Sciatic nerve (tissue), 2 donors: ENCODE data around the gene TMEM178B. TPM values are rescaled to one million over a fixed set of nuclear protein-coding genes. Genes with fewer than 3 reads are reported as not detected.
"Not testable (repeated sequence)": the region's sequence is repeated elsewhere in the genome, so short reads cannot be mapped to it uniquely, and the experiment has no call there.

Experiments
- ATAC-seq: fragments of 200-7000 bp; cut with Tn5 transposase; one replicate; pipeline ENCODE4 v1.9.1; 2020; ENCODE audit warnings: mild to moderate bottlenecking, moderate library complexity
- DNase-seq: peaks from one replicate; pipeline ENCODE4 v3.0.0-alpha.2; 2020; ENCODE audit warnings: low spot score
- intact Hi-C: fragments of 100-400 bp; cut with DNase I; formaldehyde crosslinking; loops from one replicate; pipeline ENCODE4 v1.14.2; 2022
- total RNA-seq: library from RNA; stranded (reverse); fragmentation: NEBNext Ultra II Directional; extraction: Animal tissue kit (Norgen Biotek cat#: 25700); gene quantifications from one replicate; pipeline ENCODE4 v1.2.1, GENCODE V29; 2021
- donor health status: DM: no; HTN: no; CAD: no.
- donor health status: DM: no; HTN: no; CAD: no.

TMEM178B gene
- total RNA-seq, 1 donor from 2014 or later = 1.1 TPM

DNA sequence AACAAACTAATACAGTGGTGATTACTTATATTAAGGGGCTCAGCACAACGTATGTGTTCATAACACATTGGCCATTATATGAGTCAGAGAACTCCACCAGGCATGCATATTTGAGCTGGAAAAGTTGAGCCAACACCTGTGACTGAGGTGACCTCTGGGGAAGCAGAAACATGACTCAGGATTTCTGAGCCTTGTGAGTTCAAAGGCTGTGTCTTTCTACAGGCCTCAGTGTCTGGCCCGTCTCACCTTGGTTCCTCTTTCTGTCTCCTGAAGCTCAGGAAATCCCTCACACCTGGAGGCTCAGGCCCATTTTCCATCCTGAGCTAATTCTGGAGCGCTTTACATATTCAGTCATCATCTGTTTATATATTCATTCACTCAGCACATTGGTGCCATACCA lies 246.4 kb downstream of the TMEM178B start:
- intact Hi-C loops = no loop called here
- DNase-seq = no peak
- no peak for ATAC-seq

- intact Hi-C loops = no loop called here
- no peak for DNase-seq
- no peak for ATAC-seq
Measured at GRCh38 chr7:141322383-141322782, 248.5 kb downstream of the TMEM178B start.

- DNase-seq (no peak), ATAC-seq (no peak)
- intact Hi-C loops = no loop called here
Measured at GRCh38 chr7:141323826-141324225, 250.0 kb downstream of the TMEM178B start.

- no peak for ATAC-seq
- intact Hi-C loops = no loop called here
- no peak for DNase-seq
Measured at GRCh38 chr7:141324870-141325269, 251.0 kb downstream of the TMEM178B start.

GRCh38 chr7:141325275-141325674 lies 251.4 kb downstream of the TMEM178B start:
- ATAC-seq (no peak), DNase-seq (no peak)
- intact Hi-C loops = no loop called here

- DNase-seq = no peak
- intact Hi-C loops = no loop called here
- ATAC-seq = no peak
Measured at GRCh38 chr7:141328290-141328689, 254.4 kb downstream of the TMEM178B start.

GRCh38 chr7:141330285-141330684 lies 256.4 kb downstream of the TMEM178B start:
- DNase-seq, ATAC-seq, intact Hi-C loops: not testable (repeated sequence)

DNA sequence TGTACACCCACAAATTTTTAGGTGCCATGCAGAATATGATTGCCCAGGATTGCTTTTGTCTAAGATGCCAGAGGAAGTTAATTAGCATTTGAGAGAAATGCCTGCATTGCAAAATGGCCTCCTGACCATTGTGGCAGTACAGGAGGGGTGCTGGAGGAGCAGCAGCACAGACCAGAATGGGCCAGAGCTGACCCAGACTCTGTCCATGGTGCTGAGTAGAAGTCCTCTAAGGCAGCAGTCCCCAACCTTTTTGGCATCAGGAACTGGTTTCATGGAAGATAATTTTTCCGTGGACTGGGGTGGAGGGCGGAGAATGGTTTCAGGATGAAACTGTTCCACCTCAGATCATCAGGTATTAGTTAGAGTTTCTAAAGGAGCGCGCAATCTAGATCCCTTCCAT lies 259.6 kb downstream of the TMEM178B start:
- intact Hi-C loops = no loop called here
- DNase-seq (no peak), ATAC-seq (no peak)

GRCh38 chr7:141335164-141335563 lies 261.3 kb downstream of the TMEM178B start:
- DNase-seq (no peak), ATAC-seq (no peak)
- intact Hi-C loops = loop anchor here (5.0 kb wide), 1 partner anchor 618 kb away; no protein-coding TSS in a partner anchor

GRCh38 chr7:141339603-141340002 lies 265.7 kb downstream of the TMEM178B start:
- DNase-seq (no peak), ATAC-seq (no peak)
- intact Hi-C loops = loop anchor here (5.0 kb wide), 1 partner anchor 622 kb away; no protein-coding TSS in a partner anchor

DNA sequence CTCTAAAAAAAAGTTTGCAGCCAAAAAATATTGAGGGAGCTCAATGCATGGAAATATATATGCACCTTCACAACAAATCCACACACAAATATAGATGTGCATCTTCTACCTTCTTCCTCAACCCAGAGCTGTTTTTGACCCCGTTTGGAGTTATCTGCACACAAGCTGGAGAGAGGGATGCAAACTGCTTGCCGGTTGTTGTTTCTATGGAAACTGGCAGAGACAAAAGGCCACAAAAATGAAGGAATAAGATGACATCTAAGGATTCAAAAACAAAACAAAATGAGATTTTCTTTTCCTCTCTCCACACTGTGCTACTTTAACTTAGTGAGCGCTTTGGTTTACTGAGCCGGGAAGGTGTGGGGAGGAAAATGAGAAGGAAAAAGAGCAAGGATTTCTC lies 267.1 kb downstream of the TMEM178B start:
- no peak for DNase-seq
- intact Hi-C loops = no loop called here

GRCh38 chr7:141342621-141343408 lies 269.0 kb downstream of the TMEM178B start:
- no peak for DNase-seq
- ATAC-seq = no peak
- intact Hi-C loops = no loop called here

More for the DNA sequence above, 267.1 kb downstream of the TMEM178B start:
- no peak for ATAC-seq

DNA sequence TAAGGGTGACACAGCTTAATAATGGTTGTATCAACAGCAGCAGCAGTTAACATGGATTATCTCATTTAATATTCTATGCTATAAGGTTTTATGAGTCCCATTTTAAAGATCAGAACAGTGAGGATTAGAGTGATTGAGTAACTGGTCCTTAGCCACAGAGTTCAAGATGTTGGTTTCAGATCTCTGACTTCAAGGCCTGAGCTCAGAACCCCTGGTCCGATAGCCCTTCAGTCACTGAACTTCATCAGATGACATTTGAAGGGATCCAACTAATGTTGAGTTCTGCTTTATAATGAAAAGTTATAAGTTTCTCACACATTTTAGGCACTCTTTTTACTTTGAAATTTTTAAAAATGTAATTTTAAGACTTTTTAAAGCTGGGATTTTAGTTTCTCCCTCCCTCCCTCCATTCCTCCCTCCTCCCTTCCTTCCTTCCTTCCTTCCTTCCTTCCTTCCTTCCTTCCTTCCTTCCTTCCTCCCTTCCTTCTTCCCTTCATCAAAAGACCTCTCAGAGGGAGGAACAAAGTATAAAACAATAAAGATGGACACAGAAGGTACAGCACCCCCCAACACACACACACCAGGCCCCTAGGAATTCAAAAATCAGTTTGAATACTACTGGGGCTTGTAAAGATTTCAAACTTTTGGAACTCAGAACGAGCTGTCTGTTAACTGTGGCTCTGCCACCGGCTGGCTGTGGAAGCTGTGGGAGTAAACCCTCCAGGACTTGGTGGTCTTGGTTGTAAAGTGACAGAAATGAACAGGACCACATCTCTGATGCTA lies 270.5 kb downstream of the TMEM178B start:
- intact Hi-C loops = no loop called here
- no peak for DNase-seq
- no peak for ATAC-seq

DNA sequence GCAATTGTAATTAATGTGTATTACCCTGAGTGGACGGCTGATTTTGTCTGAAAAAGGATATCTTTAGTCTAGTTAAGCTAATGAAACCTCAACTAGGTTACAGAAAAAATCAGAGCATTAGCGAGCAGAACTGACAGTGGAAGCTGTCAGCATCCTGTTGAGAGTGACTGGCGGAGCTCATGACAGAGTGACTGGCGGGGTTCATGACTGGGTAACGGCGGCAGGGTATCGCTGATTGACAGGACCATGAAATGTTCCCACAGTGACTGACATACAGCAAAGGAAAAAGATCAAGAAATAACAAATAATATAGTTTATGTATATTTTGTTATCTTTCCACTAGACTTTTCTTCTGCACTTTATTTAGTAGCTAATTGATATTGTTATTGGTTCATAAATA lies 274.9 kb downstream of the TMEM178B start:
- intact Hi-C loops = no loop called here
- no peak for ATAC-seq

DNA sequence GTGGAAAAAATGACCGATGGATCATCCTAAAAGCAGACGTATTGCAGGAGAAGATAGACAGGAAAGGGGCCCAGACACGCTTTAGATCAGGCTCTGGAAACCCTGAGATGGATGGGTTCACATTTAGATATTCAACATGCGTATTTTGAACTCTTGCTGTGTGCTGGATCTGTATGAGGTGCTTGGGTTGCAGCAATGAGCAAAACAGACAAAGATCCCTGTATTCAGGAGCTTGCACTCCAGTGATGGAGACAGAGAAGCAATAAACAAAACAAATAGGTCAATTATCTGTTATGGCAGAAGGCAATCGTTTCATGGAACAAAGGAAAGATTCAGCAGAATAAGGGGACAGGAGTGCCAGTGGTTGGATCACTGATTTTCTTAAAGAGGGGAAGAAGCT lies 275.5 kb downstream of the TMEM178B start:
- DNase-seq (no peak), ATAC-seq (no peak)
- intact Hi-C loops = no loop called here

More for the DNA sequence above, 274.9 kb downstream of the TMEM178B start:
- no peak for DNase-seq

GRCh38 chr7:141349804-141350203 lies 275.9 kb downstream of the TMEM178B start:
- no peak for ATAC-seq
- no peak for DNase-seq
- intact Hi-C loops = no loop called here

DNA sequence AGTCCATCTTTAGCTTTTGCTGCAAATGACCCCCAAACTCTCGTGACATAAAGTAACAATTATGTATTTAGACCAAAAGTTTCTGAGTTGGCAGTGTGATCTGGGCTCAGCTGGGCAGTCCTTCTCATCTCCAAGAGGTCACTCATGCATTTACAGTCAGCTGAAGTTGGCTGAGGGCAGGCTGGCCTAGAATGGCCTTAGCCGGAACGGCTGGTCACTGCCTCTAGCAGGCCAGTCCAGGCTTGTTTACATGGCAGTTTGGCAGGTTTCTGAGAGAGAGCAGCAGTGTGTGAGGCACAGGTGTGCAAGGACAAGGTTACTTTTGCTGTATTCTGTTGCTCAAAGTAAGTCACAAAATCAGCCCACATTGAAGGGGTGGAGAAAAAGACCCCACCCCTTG lies 277.3 kb downstream of the TMEM178B start:
- intact Hi-C loops = no loop called here
- DNase-seq (no peak), ATAC-seq (no peak)

DNA sequence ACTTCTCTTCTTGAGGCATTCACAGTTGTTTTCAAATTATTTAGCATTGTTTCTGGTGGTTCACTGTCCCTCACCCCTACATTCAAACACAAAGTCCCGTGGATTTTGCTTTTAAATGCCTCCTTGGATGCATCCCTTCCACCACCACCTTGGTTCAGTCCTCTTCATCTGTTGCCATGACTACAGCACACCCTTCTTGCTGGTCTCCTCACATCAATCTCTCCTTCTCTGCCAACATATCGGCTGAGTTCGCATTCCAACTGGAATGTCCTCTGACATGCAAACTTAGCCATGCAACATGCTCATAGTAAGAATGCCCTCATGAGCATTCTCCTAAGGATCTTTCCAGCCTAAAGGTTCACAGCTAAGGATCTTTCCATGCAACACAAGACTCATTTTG lies 279.1 kb downstream of the TMEM178B start:
- ATAC-seq (no peak), DNase-seq (no peak)
- intact Hi-C loops = no loop called here

- ATAC-seq = no peak
- no peak for DNase-seq
- intact Hi-C loops = no loop called here
Measured at GRCh38 chr7:141354251-141354650, 280.4 kb downstream of the TMEM178B start.

GRCh38 chr7:141355032-141355431 lies 281.2 kb downstream of the TMEM178B start:
- intact Hi-C loops = no loop called here
- ATAC-seq = no peak
- DNase-seq = no peak
